Measurements from ENCODE around the gene OR2A12. TPM values are rescaled to one million over a fixed set of nuclear protein-coding genes. Genes with fewer than 3 reads are reported as not detected.

The OR2A12 gene
- polyA plus RNA-seq, 1 of the 3 experiments (the other 2 are of a cell fraction) = not detected

GRCh38 chr7:144057954-144058353 is 28.1 kb upstream of the OR2A12 start:
- no peak for DNase-seq
- H3K36me3 ChIP-seq (replicated peaks in 1 of 2; ENCODE audit: control insufficient read depth in 1 of 2, insufficient read depth in 2 of 2, low read length in 1 of 2) = no peaks in the 10 kb centered on the region
- H3K4me3 ChIP-seq (ENCODE audit: low read depth in 2 of 2, low read length in 1 of 2) = no peak overlapping the region
- no peaks in the 10 kb centered on the region for H4K20me1 ChIP-seq (ENCODE audit: insufficient read depth)
- H2AFZ ChIP-seq (ENCODE audit: low read depth) = no peak overlapping the region
- peaks cover 13% of the 10 kb centered on the region; the same call in 1 of the 2 replicates for H3K27me3 ChIP-seq (ENCODE audit: insufficient read depth)
- 0 out of 2 replicates have a peak overlapping the region, but pooled peaks have one; percentile 5 for H3K4me2 ChIP-seq
- H3K9ac ChIP-seq = no peak overlapping the region
- 3% methylated on average over 3 of the region's 3 CpGs for WGBS (ENCODE audit: low lambda C conversion rate)
- TF ChIP-seq TCF12 (IDR thresholded peaks at IDR 0.05) = peak; percentile 11; the same call in 1 of the 2 replicates
- 0 out of 2 replicates have a peak, but pooled peaks have one; percentile 48 for TF ChIP-seq FOSL2 (IDR thresholded peaks at IDR 0.05; ENCODE audit: borderline replicate concordance, low read depth)
- no peak for TF ChIP-seq GABPA (IDR thresholded peaks at IDR 0.05; ENCODE audit: low read depth)
- no peak for TF ChIP-seq USF2 (IDR thresholded peaks at IDR 0.05; ENCODE audit: borderline replicate concordance, low read depth, low read length)
- H3K27ac ChIP-seq (ENCODE audit: low read depth in 2 of 2, low read length in 1 of 2) = no peak overlapping the region
- H3K4me1 ChIP-seq (ENCODE audit: control insufficient read depth in 1 of 2, insufficient read depth in 2 of 2, low read depth in 1 of 2, low read length in 1 of 2) = no peaks in the 10 kb centered on the region
- no peaks in the 10 kb centered on the region for H3K79me2 ChIP-seq (ENCODE audit: insufficient read depth)
- no peaks in the 10 kb centered on the region for H3F3A ChIP-seq (replicated peaks; ENCODE audit: insufficient read depth)
- H3K9me3 ChIP-seq = no peaks in the 10 kb centered on the region
- POLR2A ChIA-PET = no interaction called here
- CTCF ChIA-PET = no interaction called here
- no peaks in the 10 kb centered on the region for H3K9me2 ChIP-seq

GRCh38 chr7:144063710-144064109 is 22.4 kb upstream of the OR2A12 start:
- no peak overlapping the region for H2AFZ ChIP-seq (ENCODE audit: low read depth)
- no peak overlapping the region for H3K27ac ChIP-seq (ENCODE audit: low read depth in 2 of 2, low read length in 1 of 2)
- no peaks in the 10 kb centered on the region for H3K4me1 ChIP-seq (ENCODE audit: control insufficient read depth in 1 of 2, insufficient read depth in 2 of 2, low read depth in 1 of 2, low read length in 1 of 2)
- H3F3A ChIP-seq (replicated peaks; ENCODE audit: insufficient read depth) = no peaks in the 10 kb centered on the region
- DNase-seq = no peak
- no peaks in the 10 kb centered on the region for H3K79me2 ChIP-seq (ENCODE audit: insufficient read depth)
- ChIA-PET CTCF (interaction anchor here (1.2 to 1.5 kb wide), 3 partner anchors 8 to 64 kb away, joined by 3 to 5 read pairs (median 3); partner anchors contain the start of gene OR2A12), POLR2A (no interaction called here)
- no peaks in the 10 kb centered on the region for H4K20me1 ChIP-seq (ENCODE audit: insufficient read depth)
- no peak overlapping the region for H3K4me2 ChIP-seq
- H3K9ac ChIP-seq = no peak overlapping the region
- peaks cover 3% of the 10 kb centered on the region; the same call in 1 of the 2 replicates for H3K27me3 ChIP-seq (ENCODE audit: insufficient read depth)
- 30% methylated on average over 3 of the region's 3 CpGs for WGBS (ENCODE audit: low lambda C conversion rate)
- no peak for TF ChIP-seq IRF3 (IDR thresholded peaks at IDR 0.05; ENCODE audit: low read depth, low read length)
- no peak for TF ChIP-seq FOXJ3 (CRISPR knock-in tag; IDR thresholded peaks at IDR 0.05)
- peak; percentile 41 for TF ChIP-seq CTCF (IDR thresholded peaks at IDR 0.05)
- TF ChIP-seq MAX (IDR thresholded peaks at IDR 0.05; ENCODE audit: low read depth) = no peak
- no peak for TF ChIP-seq GATA2 (CRISPR knock-in tag; IDR thresholded peaks at IDR 0.05)
- no peak for TF ChIP-seq PBX3 (IDR thresholded peaks at IDR 0.05)
- no peaks in the 10 kb centered on the region for H3K36me3 ChIP-seq (replicated peaks in 1 of 2; ENCODE audit: control insufficient read depth in 1 of 2, insufficient read depth in 2 of 2, low read length in 1 of 2)
- no peaks in the 10 kb centered on the region for H3K9me3 ChIP-seq
- no peak overlapping the region for H3K4me3 ChIP-seq (ENCODE audit: low read depth in 2 of 2, low read length in 1 of 2)
- H3K9me2 ChIP-seq = no peaks in the 10 kb centered on the region

All from SK-N-SH (cell line).